Calu3 (cell line): ENCODE data around the gene P2RX3. TPM values are rescaled to one million over a fixed set of nuclear protein-coding genes. Genes with fewer than 3 reads are reported as not detected.

Source experiments
- BruUV-seq: library from RNA; stranded (reverse); fragments of 400-500 nt; replicated peaks from 2 replicates; lab custom pipeline; 2021; lab: Mats Ljungman, UMichigan
- CTCF ChIA-PET: fragments of 300-600 bp; sonication (Branson Sonifier 250); formaldehyde crosslinking; loops from one replicate; lab custom pipeline; 2022; ENCODE audit warnings: antibody characterized with exemption; lab: Charles Lee
- DNase-seq: peaks from one replicate; pipeline ENCODE4 v3.0.0; 2022
- H3K27ac Mint-ChIP-seq: one replicate; pipeline ENCODE4 v1.8.0; 2022; ENCODE audit warnings: mixed read lengths; ENCODE audit not compliant: unreplicated experiment
- H3K27me3 Mint-ChIP-seq: one replicate; pipeline ENCODE4 v1.8.0; 2022; ENCODE audit warnings: mixed read lengths; ENCODE audit not compliant: unreplicated experiment
- H3K36me3 Mint-ChIP-seq: one replicate; pipeline ENCODE4 v1.8.0; 2022; ENCODE audit warnings: mild to moderate bottlenecking, moderate library complexity, mixed read lengths; ENCODE audit not compliant: insufficient read depth, unreplicated experiment
- H3K4me1 Mint-ChIP-seq: one replicate; pipeline ENCODE4 v1.8.0; 2022; ENCODE audit warnings: mild to moderate bottlenecking, low read depth, mixed read lengths; ENCODE audit not compliant: unreplicated experiment
- H3K4me3 Mint-ChIP-seq: one replicate; pipeline ENCODE4 v1.8.0; 2022; ENCODE audit warnings: mild to moderate bottlenecking, low read depth, moderate library complexity, mixed read lengths; ENCODE audit not compliant: unreplicated experiment
- H3K9me3 Mint-ChIP-seq: one replicate; pipeline ENCODE4 v1.8.0; 2022; ENCODE audit warnings: low read depth, mixed read lengths; ENCODE audit not compliant: unreplicated experiment
- CTCF ChIP-seq: fragments of 200-600 bp; IDR thresholded peaks from one replicate; pipeline ENCODE4 v1.8.0; 2022; ENCODE audit warnings: antibody characterized with exemption; ENCODE audit not compliant: unreplicated experiment
- intact Hi-C: fragments of 100-400 bp; cut with micrococcal nuclease; formaldehyde crosslinking; loops from one replicate; pipeline ENCODE4 v1.10.0; 2022; ENCODE audit not compliant: unreplicated experiment
- total RNA-seq: library from RNA; stranded (reverse); gene quantifications from 2 replicates; pipeline ENCODE4 v1.2.3, GENCODE V29; 2022

P2RX3 gene
- total RNA-seq, 1 experiment from 2014 or later = not detected

- no peak for TF ChIP-seq CTCF
- intact Hi-C loops = no loop called here
- Mint-ChIP-seq H3K4me3 (no peak overlapping the region), H3K9me3 (peaks cover 5% of the 10 kb centered on the region), H3K27ac (no peak overlapping the region), H3K36me3 (no peaks in the 10 kb centered on the region), H3K4me1 (no peaks in the 10 kb centered on the region), H3K27me3 (peaks cover 25% of the 10 kb centered on the region)
- CTCF ChIA-PET = no interaction called here
- no TSS peak for BruUV-seq
- DNase-seq = no peak
Measured at GRCh38 chr11:57353446-57353845, 15.3 kb downstream of the P2RX3 start.

- no peak for DNase-seq
- no peak overlapping the region for H3K4me3 Mint-ChIP-seq
- intact Hi-C loops = no loop called here
- H3K4me1 Mint-ChIP-seq = no peaks in the 10 kb centered on the region
- CTCF ChIA-PET = no interaction called here
- H3K27ac Mint-ChIP-seq = no peak overlapping the region
- peaks cover 5% of the 10 kb centered on the region for H3K9me3 Mint-ChIP-seq
- BruUV-seq = no TSS peak
- no peaks in the 10 kb centered on the region for H3K36me3 Mint-ChIP-seq
- no peak for TF ChIP-seq CTCF
- peaks cover 22% of the 10 kb centered on the region for H3K27me3 Mint-ChIP-seq
Measured at GRCh38 chr11:57353852-57354251, 15.7 kb downstream of the P2RX3 start.

- Mint-ChIP-seq H3K4me3 (no peak overlapping the region), H3K27me3 (peaks cover 22% of the 10 kb centered on the region), H3K36me3 (no peaks in the 10 kb centered on the region), H3K4me1 (no peaks in the 10 kb centered on the region), H3K27ac (no peak overlapping the region), H3K9me3 (peaks cover 5% of the 10 kb centered on the region)
- no peak for DNase-seq
- no peak for TF ChIP-seq CTCF
- intact Hi-C loops = no loop called here
- CTCF ChIA-PET = no interaction called here
- BruUV-seq = no TSS peak
Measured at GRCh38 chr11:57354699-57355098, 16.5 kb downstream of the P2RX3 start.

- intact Hi-C loops = no loop called here
- Mint-ChIP-seq H3K27ac (no peak overlapping the region), H3K4me3 (no peak overlapping the region), H3K36me3 (no peaks in the 10 kb centered on the region), H3K9me3 (peaks cover 3% of the 10 kb centered on the region), H3K27me3 (peaks cover 22% of the 10 kb centered on the region), H3K4me1 (peaks cover 6% of the 10 kb centered on the region)
- no peak for DNase-seq
- no peak for TF ChIP-seq CTCF
- BruUV-seq = no TSS peak
- CTCF ChIA-PET = no interaction called here
Measured at GRCh38 chr11:57356268-57356667, 18.1 kb downstream of the P2RX3 start.
